HFFc6 (cell line): Measurements from ENCODE around the gene KIF19. TPM values are rescaled to one million over a fixed set of nuclear protein-coding genes. Genes with fewer than 3 reads are reported as not detected.
A peak's percentile ranks its signal among the peaks of the same experiment; 100 is the strongest.

Experiments
- DNase-seq: peaks from one replicate; pipeline ENCODE4 v3.0.0-alpha.2; 2018
- H3K27ac Mint-ChIP-seq: 2 replicates; pipeline ENCODE4 v1.8.0; 2020; ENCODE audit warnings: mild to moderate bottlenecking, mixed read lengths
- H3K27me3 Mint-ChIP-seq: 2 replicates; pipeline ENCODE4 v1.8.0; 2021; ENCODE audit warnings: mild to moderate bottlenecking, moderate library complexity, mixed read lengths; ENCODE audit not compliant: insufficient read depth
- H3K36me3 Mint-ChIP-seq: 2 replicates; pipeline ENCODE4 v1.8.0; 2021; ENCODE audit warnings: low read depth, mixed read lengths
- H3K4me1 Mint-ChIP-seq: 2 replicates; pipeline ENCODE4 v1.8.0; 2020; ENCODE audit warnings: low read depth, mixed read lengths
- H3K4me3 Mint-ChIP-seq: 2 replicates; pipeline ENCODE4 v1.8.0; 2020; ENCODE audit warnings: mild to moderate bottlenecking, moderate library complexity, mixed read lengths
- H3K9me3 Mint-ChIP-seq: 2 replicates; pipeline ENCODE4 v1.8.0; 2020; ENCODE audit warnings: mild to moderate bottlenecking, mixed read lengths
- total RNA-seq, 6 experiments: library from RNA; stranded (reverse); fragmentation: NEBNext Ultra II Directional; extraction: Animal tissue kit (Norgen Biotek cat#: 25700); gene quantifications; 2 replicates in 1 of 6; 3 replicates in 5 of 6; pipeline ENCODE4 v1.2.3, GENCODE V29; 2021
- TF ChIP-seq, protein P1 (sequence below): fragments of 200-600 bp; sonication (generic); IDR thresholded peaks from 2 replicates; pipeline ENCODE4 v1.5.0; 2021; ENCODE audit warnings: antibody characterized with exemption, mild to moderate bottlenecking

The KIF19 gene
- total RNA-seq, 6 experiments from 2014 or later, result not detected

DNA sequence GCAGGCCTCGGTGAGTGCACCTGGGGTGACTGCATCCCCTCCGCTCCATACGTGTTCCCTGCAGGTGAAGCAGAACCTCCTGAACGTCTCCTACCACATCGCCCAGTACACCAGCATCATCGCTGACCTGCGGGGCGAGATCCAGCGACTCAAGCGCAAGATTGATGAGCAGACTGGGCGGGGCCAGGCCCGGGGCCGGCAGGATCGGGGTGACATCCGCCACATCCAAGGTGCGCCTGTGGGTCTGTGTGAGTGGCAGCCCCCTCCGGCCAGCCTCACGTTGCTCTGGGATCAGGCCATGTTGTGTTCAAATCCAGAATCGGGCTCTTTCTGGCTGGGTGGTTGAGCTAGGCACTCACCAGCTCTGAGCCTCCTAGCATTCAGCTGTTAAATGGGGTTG lies 23.1 kb downstream of the KIF19 start:
- Mint-ChIP-seq H3K9me3 (peaks cover 35% of the 10 kb centered on the region), H3K36me3 (peaks cover 3% of the 10 kb centered on the region), H3K4me3 (no peak overlapping the region), H3K4me1 (no peaks in the 10 kb centered on the region), H3K27me3 (peaks cover 5% of the 10 kb centered on the region), H3K27ac (no peak overlapping the region)
- TF ChIP-seq, protein P1, sequence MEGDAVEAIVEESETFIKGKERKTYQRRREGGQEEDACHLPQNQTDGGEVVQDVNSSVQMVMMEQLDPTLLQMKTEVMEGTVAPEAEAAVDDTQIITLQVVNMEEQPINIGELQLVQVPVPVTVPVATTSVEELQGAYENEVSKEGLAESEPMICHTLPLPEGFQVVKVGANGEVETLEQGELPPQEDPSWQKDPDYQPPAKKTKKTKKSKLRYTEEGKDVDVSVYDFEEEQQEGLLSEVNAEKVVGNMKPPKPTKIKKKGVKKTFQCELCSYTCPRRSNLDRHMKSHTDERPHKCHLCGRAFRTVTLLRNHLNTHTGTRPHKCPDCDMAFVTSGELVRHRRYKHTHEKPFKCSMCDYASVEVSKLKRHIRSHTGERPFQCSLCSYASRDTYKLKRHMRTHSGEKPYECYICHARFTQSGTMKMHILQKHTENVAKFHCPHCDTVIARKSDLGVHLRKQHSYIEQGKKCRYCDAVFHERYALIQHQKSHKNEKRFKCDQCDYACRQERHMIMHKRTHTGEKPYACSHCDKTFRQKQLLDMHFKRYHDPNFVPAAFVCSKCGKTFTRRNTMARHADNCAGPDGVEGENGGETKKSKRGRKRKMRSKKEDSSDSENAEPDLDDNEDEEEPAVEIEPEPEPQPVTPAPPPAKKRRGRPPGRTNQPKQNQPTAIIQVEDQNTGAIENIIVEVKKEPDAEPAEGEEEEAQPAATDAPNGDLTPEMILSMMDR, result no peak
- no peak for DNase-seq

DNA sequence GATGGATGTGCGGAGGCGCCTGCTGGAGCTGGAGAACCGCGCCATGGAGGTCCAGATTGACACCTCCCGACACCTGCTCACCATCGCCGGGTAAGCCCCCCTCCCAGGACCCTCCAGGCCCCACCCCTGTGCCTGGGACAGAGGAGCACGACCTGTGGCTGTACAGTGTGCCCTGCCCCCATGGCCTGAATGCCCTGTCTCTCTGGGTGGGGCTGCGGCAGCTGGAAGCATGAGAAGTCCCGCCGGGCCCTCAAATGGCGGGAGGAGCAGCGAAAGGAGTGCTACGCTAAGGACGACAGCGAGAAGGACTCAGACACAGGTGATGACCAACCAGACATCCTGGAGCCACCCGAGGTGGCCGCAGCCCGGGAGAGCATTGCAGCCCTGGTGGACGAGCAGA lies 24.5 kb downstream of the KIF19 start:
- Mint-ChIP-seq H3K4me1 (no peaks in the 10 kb centered on the region), H3K9me3 (peaks cover 32% of the 10 kb centered on the region), H3K4me3 (no peak overlapping the region), H3K27me3 (peaks cover 7% of the 10 kb centered on the region; the same call in 1 of the 2 replicates), H3K27ac (no peak overlapping the region), H3K36me3 (peaks cover 3% of the 10 kb centered on the region)
- DNase-seq, result no peak
- TF ChIP-seq, protein P1, result no peak

DNA sequence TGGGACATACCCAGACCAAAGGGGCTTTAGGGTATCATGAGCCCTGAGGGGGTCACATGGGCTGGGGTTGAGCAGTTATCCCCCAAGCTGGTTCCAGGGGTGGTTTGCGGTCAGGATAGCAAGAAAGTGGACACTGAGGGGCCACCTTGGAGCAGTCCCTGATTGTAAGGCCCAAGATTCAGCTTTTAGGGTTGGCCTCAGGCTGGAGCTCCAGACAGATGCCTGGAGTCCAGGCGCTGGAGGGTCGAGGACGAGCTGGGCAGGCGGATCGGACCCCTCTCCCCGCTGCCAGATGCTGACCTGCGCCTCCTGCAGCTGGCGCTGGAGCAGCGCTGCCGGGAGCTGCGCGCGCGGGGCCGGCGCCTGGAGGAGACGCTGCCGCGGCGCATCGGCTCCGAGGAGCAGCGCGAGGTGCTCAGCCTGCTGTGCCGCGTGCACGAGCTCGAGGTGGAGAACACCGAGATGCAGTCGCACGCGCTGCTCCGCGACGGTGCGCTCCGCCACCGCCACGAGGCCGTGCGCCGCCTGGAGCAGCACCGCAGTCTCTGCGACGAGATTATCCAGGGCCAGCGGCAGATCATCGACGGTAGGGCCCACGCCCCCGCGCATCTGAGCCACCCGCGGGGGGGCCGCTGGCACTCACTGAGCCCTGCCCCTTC lies 25.7 kb downstream of the KIF19 start:
- Mint-ChIP-seq H3K4me3 (no peak overlapping the region), H3K27me3 (peaks cover 7% of the 10 kb centered on the region; the same call in 1 of the 2 replicates), H3K9me3 (peaks cover 31% of the 10 kb centered on the region), H3K4me1 (no peaks in the 10 kb centered on the region), H3K27ac (no peak overlapping the region), H3K36me3 (peaks cover 3% of the 10 kb centered on the region)
- TF ChIP-seq, protein P1, result no peak
- no peak for DNase-seq

DNA sequence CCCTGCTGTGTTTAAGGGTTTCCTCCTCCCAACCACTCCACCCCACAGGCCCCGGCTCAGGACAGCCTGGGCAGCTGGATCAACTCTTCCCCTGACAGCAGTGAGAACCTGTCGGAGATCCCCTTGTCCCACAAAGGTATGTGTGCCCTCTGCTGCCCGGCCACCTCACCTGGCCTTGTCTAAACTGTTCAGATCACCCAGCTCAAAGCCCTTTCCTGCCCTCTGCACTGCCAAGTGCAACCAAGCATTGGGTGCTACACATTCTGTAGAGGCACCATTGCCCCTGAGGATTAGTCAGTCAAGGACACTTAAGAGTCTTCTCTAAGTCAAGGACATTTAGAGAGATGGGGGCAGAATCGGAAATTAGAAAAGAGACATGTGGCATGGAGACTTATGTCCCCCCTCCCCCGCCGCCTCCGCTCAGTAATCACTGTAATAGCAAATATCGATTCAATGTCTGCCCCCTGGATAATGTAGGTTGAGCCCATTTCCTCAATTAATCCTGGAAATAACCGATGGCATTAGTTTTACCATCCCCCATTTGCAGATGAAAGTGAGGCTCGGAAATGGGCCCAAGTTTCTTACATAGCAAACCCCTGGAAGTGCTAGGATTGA lies 27.5 kb downstream of the KIF19 start:
- Mint-ChIP-seq H3K4me3 (no peak overlapping the region), H3K27me3 (peaks cover 7% of the 10 kb centered on the region; the same call in 1 of the 2 replicates), H3K4me1 (no peaks in the 10 kb centered on the region), H3K36me3 (peaks cover 5% of the 10 kb centered on the region), H3K9me3 (peaks cover 29% of the 10 kb centered on the region), H3K27ac (no peak overlapping the region)
- DNase-seq, result no peak
- TF ChIP-seq, protein P1, result no peak

DNA sequence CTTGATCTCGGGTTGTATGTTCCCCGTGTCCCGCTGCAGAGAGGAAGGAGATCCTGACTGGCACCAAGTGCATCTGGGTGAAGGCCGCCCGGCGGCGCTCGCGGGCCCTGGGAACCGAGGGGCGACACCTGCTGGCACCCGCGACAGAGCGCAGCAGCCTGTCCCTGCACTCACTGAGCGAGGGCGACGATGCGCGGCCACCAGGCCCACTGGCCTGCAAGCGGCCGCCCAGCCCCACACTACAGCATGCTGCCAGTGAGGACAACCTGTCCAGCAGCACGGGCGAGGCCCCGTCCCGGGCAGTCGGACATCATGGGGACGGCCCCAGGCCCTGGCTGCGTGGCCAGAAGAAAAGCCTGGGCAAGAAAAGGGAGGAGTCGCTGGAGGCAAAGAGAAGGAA lies 28.1 kb downstream of the KIF19 start:
- no peak overlapping the region for H3K4me3 Mint-ChIP-seq
- H3K36me3 Mint-ChIP-seq, result peaks cover 7% of the 10 kb centered on the region
- no peak for DNase-seq
- peaks cover 29% of the 10 kb centered on the region for H3K9me3 Mint-ChIP-seq
- H3K4me1 Mint-ChIP-seq, result no peaks in the 10 kb centered on the region
- TF ChIP-seq, protein P1, result peak; percentile 16; the same call in 1 of the 2 replicates
- H3K27ac Mint-ChIP-seq, result no peak overlapping the region
- H3K27me3 Mint-ChIP-seq, result peaks cover 7% of the 10 kb centered on the region; the same call in 1 of the 2 replicates
